HG03354 (cell line): Measurements from ENCODE around the gene ORAI1.
"Not testable (repeated sequence)": the region's sequence is repeated elsewhere in the genome, so short reads cannot be mapped to it uniquely, and the experiment has no call there.

ENCODE experiments used
- ATAC-seq: cut with Tn5 transposase; IDR thresholded peaks from one replicate; pipeline ENCODE4 v1.9.1; 2021; ENCODE audit warnings: mild to moderate bottlenecking; ENCODE audit not compliant: unreplicated experiment, poor library complexity, severe bottlenecking

ORAI1 gene

GRCh38 chr12:121638298-121639202 lies 12.2 kb downstream of the ORAI1 start:
- no peak for ATAC-seq

DNA sequence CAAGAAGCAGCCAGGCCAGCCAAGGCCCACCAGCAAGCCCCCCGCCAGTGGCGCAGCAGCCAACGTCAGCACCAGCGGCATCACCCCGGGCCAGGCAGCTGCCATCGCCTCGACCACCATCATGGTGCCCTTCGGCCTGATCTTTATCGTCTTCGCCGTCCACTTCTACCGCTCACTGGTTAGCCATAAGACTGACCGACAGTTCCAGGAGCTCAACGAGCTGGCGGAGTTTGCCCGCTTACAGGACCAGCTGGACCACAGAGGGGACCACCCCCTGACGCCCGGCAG lies 15.0 kb downstream of the ORAI1 start:
- no peak for ATAC-seq

- no peak for ATAC-seq
Measured at GRCh38 chr12:121648458-121649028, 22.2 kb downstream of the ORAI1 start.

DNA sequence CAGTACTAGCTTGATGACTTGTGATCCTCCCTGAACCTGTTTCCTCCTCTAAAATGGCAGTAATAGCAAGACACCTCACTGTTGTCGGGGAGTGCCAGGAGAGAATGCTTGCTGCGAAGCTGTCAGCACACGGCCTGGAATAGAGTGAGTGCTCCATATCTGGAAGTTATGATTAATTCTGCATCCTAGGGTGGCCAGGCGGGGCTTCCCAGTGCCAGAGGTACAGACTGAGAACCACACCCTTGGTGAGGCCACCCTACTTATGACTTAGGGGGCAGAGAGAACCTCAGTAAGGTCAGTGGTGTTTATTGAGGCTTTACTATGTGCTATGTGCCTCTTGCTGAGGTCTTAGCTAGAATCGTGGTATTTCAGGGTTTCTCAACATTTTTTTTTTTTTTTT lies 23.0 kb downstream of the ORAI1 start:
- no peak for ATAC-seq

- no peak for ATAC-seq
Measured at GRCh38 chr12:121649819-121650353, 23.6 kb downstream of the ORAI1 start.

GRCh38 chr12:121651320-121651719 lies 25.0 kb downstream of the ORAI1 start:
- no peak for ATAC-seq

GRCh38 chr12:121652767-121653497 lies 26.6 kb downstream of the ORAI1 start:
- no peak for ATAC-seq

DNA sequence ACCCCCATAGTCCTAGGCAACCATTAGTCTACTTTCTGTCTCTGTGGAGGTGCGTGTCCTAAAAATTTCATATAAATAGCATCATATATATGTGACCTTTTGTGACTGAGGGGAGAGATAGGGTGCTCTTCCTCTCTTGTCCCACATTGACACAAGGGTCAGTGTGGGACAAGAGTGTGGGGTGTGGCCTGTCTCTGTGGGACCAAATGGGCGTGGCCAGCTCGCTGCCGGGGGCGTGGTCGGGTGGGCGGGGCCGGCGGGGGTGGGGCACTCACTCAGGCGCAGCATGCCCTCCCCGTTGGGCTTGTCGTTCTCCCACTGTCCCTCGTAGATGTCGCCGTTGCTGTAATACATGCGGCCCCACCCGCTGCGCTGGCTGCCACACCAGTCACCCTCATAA lies 27.7 kb downstream of the ORAI1 start:
- ATAC-seq, result no peak

- no peak for ATAC-seq
Measured at GRCh38 chr12:121656122-121656521, 29.8 kb downstream of the ORAI1 start.

DNA sequence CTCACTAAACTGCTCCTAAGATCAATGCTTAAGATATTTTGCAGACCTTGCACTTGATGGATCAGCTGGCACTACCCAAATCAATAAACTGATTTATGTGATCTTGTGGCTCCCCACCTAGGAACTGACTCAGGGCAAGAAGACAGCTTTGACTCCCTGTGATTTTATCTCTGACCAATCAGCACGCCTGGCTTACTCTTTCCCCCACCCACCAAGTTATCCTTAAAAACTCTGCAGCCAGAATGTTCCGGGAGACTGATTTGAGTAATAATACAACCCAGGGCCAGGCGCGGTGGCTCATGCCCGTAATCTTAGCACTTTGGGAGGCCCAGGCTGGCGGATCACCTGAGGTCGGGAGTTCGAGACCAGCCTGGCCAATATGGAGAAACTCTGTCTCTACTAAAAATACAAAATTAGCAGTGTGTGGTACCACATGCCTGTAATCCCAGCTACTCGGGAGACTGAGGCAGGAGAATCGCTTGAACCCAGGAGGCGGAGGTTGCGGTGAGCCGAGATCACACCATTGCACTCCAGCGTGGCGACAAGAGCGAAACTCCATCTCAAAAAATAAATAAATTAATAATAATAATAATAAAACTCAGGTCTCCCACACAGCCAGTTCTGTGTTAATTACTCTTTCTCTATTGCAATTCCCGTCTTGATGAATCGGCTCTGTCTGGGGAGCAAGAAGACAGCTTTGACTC lies 31.1 kb downstream of the ORAI1 start:
- no peak for ATAC-seq

- not testable (repeated sequence) for ATAC-seq
Measured at GRCh38 chr12:121661353-121662105, 35.2 kb downstream of the ORAI1 start.

DNA sequence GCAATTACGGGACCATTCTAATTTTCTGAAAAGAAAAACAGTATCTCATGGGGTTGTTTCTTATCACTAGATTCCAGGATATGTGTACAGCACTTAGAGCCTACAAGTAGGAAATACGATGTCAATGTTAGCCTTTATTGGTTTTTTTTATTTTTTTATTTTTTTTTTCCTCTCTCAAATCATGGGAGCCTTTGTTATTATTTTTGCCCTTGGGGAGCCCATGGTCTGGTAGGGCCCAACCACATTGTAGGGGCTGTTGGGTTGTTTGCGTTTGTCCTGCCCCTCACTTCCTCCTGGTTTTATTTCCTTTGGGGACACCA lies 37.2 kb downstream of the ORAI1 start:
- ATAC-seq, result no peak

DNA sequence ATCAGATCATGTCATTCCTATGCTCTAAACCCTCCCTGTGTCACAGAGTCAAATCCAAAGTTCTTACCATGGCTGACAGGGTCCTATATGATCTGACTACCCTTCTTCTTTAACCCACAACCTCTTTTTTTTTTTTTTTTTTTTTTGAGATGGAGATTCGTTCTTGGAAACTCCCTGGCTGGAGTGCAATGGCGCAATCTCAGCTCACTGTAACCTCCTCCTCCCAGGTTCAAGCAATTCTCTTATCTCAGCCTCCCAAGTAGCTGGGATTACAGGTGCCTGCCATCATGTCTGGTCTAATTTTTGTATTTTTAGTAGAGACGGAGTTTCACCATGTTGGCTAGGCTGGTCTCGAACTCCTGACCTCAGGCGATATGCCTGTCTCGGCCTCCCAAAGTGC lies 40.5 kb downstream of the ORAI1 start:
- ATAC-seq, result not testable (repeated sequence)

- ATAC-seq, result no peak
Measured at GRCh38 chr12:121668750-121669520, 42.6 kb downstream of the ORAI1 start.

GRCh38 chr12:121669521-121669900 lies 43.2 kb downstream of the ORAI1 start, which contains the start of gene MORN3:
TSS of gene MORN3 (minus strand) at chr12:121669654. CDS start at chr12:121669483, 171 bp downstream.
- no peak for ATAC-seq

DNA sequence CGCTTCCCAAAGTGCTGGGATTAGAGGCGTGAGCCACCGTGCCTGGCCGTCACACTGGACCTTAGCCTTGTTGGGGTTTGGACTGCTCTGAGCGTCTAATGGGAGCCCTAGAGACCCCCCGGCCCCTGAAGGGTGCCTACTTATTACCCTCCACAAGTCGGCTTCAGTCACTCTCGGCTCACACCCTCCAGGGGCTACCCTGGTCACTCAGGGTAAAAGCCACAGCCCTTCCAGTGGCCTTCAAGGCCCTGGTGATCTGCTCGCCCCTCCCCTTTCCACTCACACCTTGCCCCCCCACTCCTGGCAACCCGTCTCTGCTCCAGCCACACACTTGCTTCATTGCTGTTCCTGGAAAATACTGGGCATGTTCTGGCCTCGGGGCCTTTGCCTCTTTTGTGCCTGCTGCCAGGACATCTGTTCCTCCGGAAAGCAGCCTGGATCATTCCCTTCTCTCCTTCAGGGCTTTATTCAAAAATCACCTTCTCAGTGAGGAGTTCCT lies 46.7 kb downstream of the ORAI1 start:
- no peak for ATAC-seq

DNA sequence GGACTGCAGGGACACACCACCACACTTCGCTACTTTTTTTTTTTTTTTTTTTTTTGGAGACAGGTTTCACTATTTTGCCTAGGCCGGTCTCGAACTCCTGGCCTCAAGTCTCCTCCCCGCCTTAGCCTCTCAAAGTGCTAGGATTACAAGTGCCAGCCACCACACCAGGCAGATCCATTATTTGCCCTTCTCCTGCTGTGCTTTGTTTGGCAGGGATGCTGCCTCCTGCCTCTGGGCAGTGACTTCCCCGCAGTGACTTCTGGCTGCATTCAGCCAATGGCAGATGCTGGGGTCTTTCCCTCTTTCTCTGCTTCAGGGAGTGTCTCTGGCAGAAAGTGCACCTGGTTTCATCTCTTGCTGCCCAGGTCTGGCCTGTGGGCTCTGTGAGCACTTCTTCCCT lies 49.9 kb downstream of the ORAI1 start:
- ATAC-seq, result no peak

GRCh38 chr12:121678305-121678704 lies 52.0 kb downstream of the ORAI1 start:
- ATAC-seq, result no peak
